ENCODE measurements around the gene TECRL.

GRCh38 chr4:64417974-64418373, 8.7 kb upstream of the TECRL start:
- TF ChIP-seq CTCF (IDR thresholded peaks at IDR 0.05) (no peak), EP300 (IDR thresholded peaks at IDR 0.05) (no peak), POLR2AphosphoS5 (IDR thresholded peaks at IDR 0.05) (no peak), POLR2A (IDR thresholded peaks at IDR 0.05) (no peak)

Data from stomach (tissue), 4 donors.